CD14-positive monocyte (primary cell): ENCODE measurements around the gene DYRK1B. TPM values are rescaled to one million over a fixed set of nuclear protein-coding genes. Genes with fewer than 3 reads are reported as not detected.

ENCODE experiments used
- DNase-seq, 3 donors: peaks; one replicate each; pipeline ENCODE4 v3.0.0-alpha.2; 2011 to 2022
- H2AFZ ChIP-seq: 2 replicates; pipeline ENCODE4 v1.6.0; 2012; ENCODE audit warnings: mild to moderate bottlenecking, low read depth, low read length, inconsistent platforms; ENCODE audit not compliant: insufficient read depth, poor library complexity, severe bottlenecking
- H3K27ac ChIP-seq, 2 donors: 1 replicate in 1 of 2; 2 replicates in 1 of 2; pipeline ENCODE4 v1.5.1; 2012 to 2013; ENCODE audit warnings: low read length in 2 of 2, control low read depth in 1 of 2, inconsistent platforms in 1 of 2, low read depth in 1 of 2, mild to moderate bottlenecking in 1 of 2
- H3K27me3 ChIP-seq, 2 donors: one replicate each; pipeline versions ENCODE4 v1.6.0 to v1.6.1; 2011 to 2013; ENCODE audit warnings: low read length in 2 of 2; ENCODE audit not compliant: control insufficient read depth in 2 of 2, insufficient read depth in 2 of 2
- H3K36me3 ChIP-seq, 2 donors: replicated peaks in 1 of 2; 1 replicate in 1 of 2; 2 replicates in 1 of 2; pipeline versions ENCODE4 v1.5.1 to v1.6.1; 2012 to 2013; ENCODE audit warnings: low read length in 2 of 2, control low read depth in 1 of 2, inconsistent platforms in 1 of 2, mild to moderate bottlenecking in 1 of 2; ENCODE audit not compliant: insufficient read depth in 2 of 2, control insufficient read depth in 1 of 2
- H3K4me1 ChIP-seq, 2 donors: 1 replicate in 1 of 2; 2 replicates in 1 of 2; pipeline versions ENCODE4 v1.5.1 to v1.6.1; 2012 to 2013; ENCODE audit warnings: low read length in 2 of 2, control low read depth in 1 of 2, inconsistent platforms in 1 of 2, mild to moderate bottlenecking in 1 of 2, moderate library complexity in 1 of 2; ENCODE audit not compliant: insufficient read depth in 2 of 2, control insufficient read depth in 1 of 2
- H3K4me2 ChIP-seq: replicated peaks from 2 replicates; pipeline ENCODE3; 2012; ENCODE audit warnings: low read length, moderate library complexity, mild to moderate bottlenecking; ENCODE audit not compliant: poor library complexity, severe bottlenecking; ENCODE audit errors: extremely low read depth
- H3K4me3 ChIP-seq, 3 experiments: fragments of 200-600 bp in 1 of 3; sonication (generic) in 1 of 3; replicated peaks in 1 of 3; 1 replicate in 2 of 3; 2 replicates in 1 of 3; pipeline ENCODE4 v1.5.1; 2011 to 2013; ENCODE audit warnings: low read length in 3 of 3, mild to moderate bottlenecking in 3 of 3, control low read depth in 2 of 3, low read depth in 2 of 3, inconsistent platforms in 1 of 3, moderate library complexity in 1 of 3
- H3K79me2 ChIP-seq: 2 replicates; pipeline ENCODE4 v1.6.0; 2012; ENCODE audit warnings: mild to moderate bottlenecking, control low read depth, inconsistent platforms, low read length, moderate library complexity; ENCODE audit not compliant: insufficient read depth
- H3K9ac ChIP-seq: 2 replicates; pipeline ENCODE4 v1.6.0; 2017; ENCODE audit warnings: low read length, mild to moderate bottlenecking; ENCODE audit not compliant: insufficient read depth, poor library complexity, severe bottlenecking
- H3K9me3 ChIP-seq, 2 donors: replicated peaks in 1 of 2; 1 replicate in 1 of 2; 2 replicates in 1 of 2; pipeline versions ENCODE4 v1.5.1 to v1.6.1; 2012 to 2013; ENCODE audit warnings: low read length in 2 of 2, control low read depth in 1 of 2; ENCODE audit not compliant: control insufficient read depth in 1 of 2, insufficient read depth in 1 of 2
- H4K20me1 ChIP-seq: 2 replicates; pipeline ENCODE4 v1.6.0; 2012; ENCODE audit warnings: mild to moderate bottlenecking, low read length, control low read depth, moderate library complexity; ENCODE audit not compliant: insufficient read depth
- H3K27ac Mint-ChIP-seq, 7 donors: one replicate each; pipeline ENCODE4 v1.8.0; 2020; ENCODE audit warnings: mild to moderate bottlenecking in 7 of 7, mixed read lengths in 7 of 7, moderate library complexity in 6 of 7, inconsistent platforms in 2 of 7
- H3K27me3 Mint-ChIP-seq, 3 donors: one replicate each; pipeline ENCODE4 v1.8.0; 2021 to 2022; ENCODE audit warnings: low read depth in 3 of 3, mild to moderate bottlenecking in 3 of 3, mixed read lengths in 3 of 3, moderate library complexity in 3 of 3, inconsistent platforms in 1 of 3
- H3K36me3 Mint-ChIP-seq, 2 donors: one replicate each; pipeline ENCODE4 v1.8.0; 2020; ENCODE audit warnings: mixed read lengths in 2 of 2, inconsistent platforms in 1 of 2, mild to moderate bottlenecking in 1 of 2
- H3K4me1 Mint-ChIP-seq: one replicate; pipeline ENCODE4 v1.8.0; 2020; ENCODE audit warnings: mild to moderate bottlenecking, mixed read lengths
- H3K4me3 Mint-ChIP-seq, 2 donors: one replicate each; pipeline ENCODE4 v1.8.0; 2020; ENCODE audit warnings: mild to moderate bottlenecking in 2 of 2, mixed read lengths in 2 of 2, moderate library complexity in 1 of 2
- H3K9me3 Mint-ChIP-seq, 7 donors: one replicate each; pipeline ENCODE4 v1.8.0; 2020 to 2022; ENCODE audit warnings: mixed read lengths in 7 of 7, mild to moderate bottlenecking in 6 of 7, moderate library complexity in 6 of 7, inconsistent platforms in 2 of 7
- CTCF ChIP-seq: fragments of 200-600 bp; IDR thresholded peaks from one replicate; pipeline ENCODE4 v1.8.0; 2022; ENCODE audit warnings: antibody characterized with exemption, mild to moderate bottlenecking
- WGBS: methylation state at CpG from one replicate; pipeline ENCODE4 v1.1.5; 2013; ENCODE audit warnings: missing lambda C conversion rate; ENCODE audit not compliant: insufficient coverage; 5-methylcytosine and 5-hydroxymethylcytosine counted together
- intact Hi-C, 2 donors: fragments of 100-400 bp; cut with micrococcal nuclease; formaldehyde crosslinking; loops; one replicate each; pipeline versions ENCODE4 v1.15.0 to v1.15.1; 2023
- polyA plus RNA-seq, 3 donors: library from polyadenylated mRNA; depleted of rRNA in 1 of 3; unstranded in 2 of 3; stranded (reverse) in 1 of 3; fragments of 300-500 nt in 2 of 3; fragments of >200 nt in 1 of 3; fragmentation: Illumina TruSeq in 2 of 3; gene quantifications; 1 replicate in 2 of 3; 2 replicates in 1 of 3; pipeline ENCODE4 v1.2.3, GENCODE V29; 2012 to 2021

The DYRK1B gene
- polyA plus RNA-seq, 3 donors, result 4.2 to 13.6 (median 6.5) TPM

GRCh38 chr19:39830406-39830805 is 3.6 kb downstream of the DYRK1B start:
- Histone ChIP-seq H3K9me3 (no peaks in the 10 kb centered on the region), H3K4me3 (no peak overlapping the region), H3K4me1 (peaks cover 35 to 43% of the 10 kb centered on the region in 2 donors), H3K4me2 (no peak overlapping the region), H2AFZ (no peak overlapping the region), H3K79me2 (peaks cover 13% of the 10 kb centered on the region), H3K36me3 (peaks cover 42 to 60% of the 10 kb centered on the region in 2 donors), H3K27me3 (no peaks in the 10 kb centered on the region), H3K9ac (no peak overlapping the region), H3K27ac (peak overlapping the region in 1 of 2 donors; percentile 73), H4K20me1 (peaks cover 22% of the 10 kb centered on the region)
- Mint-ChIP-seq H3K27me3 (peaks cover 0 to 1% (median 0%) of the 10 kb centered on the region in 3 donors), H3K4me3 (no peak overlapping the region), H3K27ac (peak overlapping the region in 1 of 7 donors; percentile 27), H3K9me3 (no peaks in the 10 kb centered on the region), H3K36me3 (peaks cover 38 to 61% of the 10 kb centered on the region in 2 donors), H3K4me1 (peaks cover 42% of the 10 kb centered on the region)
- intact Hi-C loops, result loop anchor here in 1 of 2 donors (10.0 kb wide), 1 partner anchor 486 kb away; the partner anchor contains the start of gene SAMD4B
- no peak for TF ChIP-seq CTCF
- no peak for DNase-seq
- 97% methylated on average over 17 of the region's 18 CpGs for WGBS

- H3K27ac ChIP-seq, result peak overlapping the region; percentile 20 to 73
- H3K4me3 ChIP-seq, result no peak overlapping the region
- no peak for TF ChIP-seq CTCF
- H3K27me3 ChIP-seq, result no peaks in the 10 kb centered on the region
- no peaks in the 10 kb centered on the region for H3K9me3 ChIP-seq
- Mint-ChIP-seq H3K27ac (peak overlapping the region in 5 of 7 donors; percentile 27 to 84 (median 60)), H3K36me3 (peaks cover 38 to 60% of the 10 kb centered on the region in 2 donors), H3K27me3 (peaks cover 0 to 1% (median 0%) of the 10 kb centered on the region in 3 donors), H3K9me3 (no peaks in the 10 kb centered on the region), H3K4me3 (no peak overlapping the region), H3K4me1 (peaks cover 42% of the 10 kb centered on the region)
- no peak for DNase-seq
- peaks cover 37 to 48% of the 10 kb centered on the region in 2 donors for H3K4me1 ChIP-seq
- 96% methylated on average over 10 of the region's 10 CpGs for WGBS
- no peak overlapping the region for H3K4me2 ChIP-seq
- no peak overlapping the region for H2AFZ ChIP-seq
- H3K79me2 ChIP-seq, result peaks cover 13% of the 10 kb centered on the region
- intact Hi-C loops, result loop anchor here in 1 of 2 donors (10.0 kb wide), 1 partner anchor 485 kb away; the partner anchor contains the start of gene SAMD4B
- H3K36me3 ChIP-seq, result peaks cover 41 to 59% of the 10 kb centered on the region in 2 donors
- H3K9ac ChIP-seq, result no peak overlapping the region
- H4K20me1 ChIP-seq, result peaks cover 22% of the 10 kb centered on the region
Observed at GRCh38 chr19:39829702-39830275, 4.2 kb downstream of the DYRK1B start.
